HK-2 (cell line): ENCODE results near the gene SLC6A11.
A peak's percentile ranks its signal among the peaks of the same experiment; 100 is the strongest.

Experiments
- DNase-seq: peaks from one replicate; pipeline ENCODE4 v3.0.0-alpha.2; 2018; ENCODE audit not compliant: unreplicated experiment

SLC6A11 gene

DNA sequence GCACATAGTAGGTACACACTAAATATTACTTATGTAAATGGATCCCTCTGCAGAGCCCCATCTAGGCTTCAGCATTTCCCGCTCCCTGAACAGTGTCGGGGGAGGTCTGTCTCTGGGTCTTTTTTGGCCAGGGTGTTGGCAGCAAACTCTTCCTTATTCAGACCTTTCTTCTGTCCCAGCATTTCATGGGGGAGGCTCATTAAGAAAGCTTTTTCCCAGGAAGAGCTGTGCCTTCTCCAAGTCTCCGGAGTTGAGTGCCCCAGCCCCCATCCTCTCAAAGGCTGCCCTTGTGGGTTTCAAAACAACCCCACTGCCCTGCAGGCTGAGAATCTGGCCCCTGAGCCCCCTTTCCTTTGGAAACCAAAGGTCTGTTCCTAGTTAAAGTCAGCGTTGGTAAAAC, 25.1 kb downstream of the SLC6A11 start:
- no peak for DNase-seq

DNA sequence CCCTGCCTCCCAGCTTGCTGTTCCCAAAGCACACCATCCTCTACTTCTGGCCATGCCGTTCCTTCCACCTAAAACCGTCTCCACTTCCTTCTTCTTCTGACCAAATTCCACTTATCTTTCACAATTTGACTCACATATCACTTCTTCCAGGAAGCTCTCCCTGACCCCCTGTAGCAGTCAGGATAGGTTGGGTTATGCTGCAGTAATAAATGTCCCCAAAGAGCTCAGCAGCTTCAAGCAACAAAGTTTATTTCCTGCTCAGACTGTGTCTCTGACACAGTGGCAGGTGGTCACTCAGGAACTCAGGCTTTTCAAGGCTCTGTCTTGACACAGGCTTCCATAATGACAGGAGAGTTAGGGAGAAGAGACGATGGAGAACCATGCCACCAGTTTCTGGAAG, 27.4 kb downstream of the SLC6A11 start:
- DNase-seq, result no peak

DNA sequence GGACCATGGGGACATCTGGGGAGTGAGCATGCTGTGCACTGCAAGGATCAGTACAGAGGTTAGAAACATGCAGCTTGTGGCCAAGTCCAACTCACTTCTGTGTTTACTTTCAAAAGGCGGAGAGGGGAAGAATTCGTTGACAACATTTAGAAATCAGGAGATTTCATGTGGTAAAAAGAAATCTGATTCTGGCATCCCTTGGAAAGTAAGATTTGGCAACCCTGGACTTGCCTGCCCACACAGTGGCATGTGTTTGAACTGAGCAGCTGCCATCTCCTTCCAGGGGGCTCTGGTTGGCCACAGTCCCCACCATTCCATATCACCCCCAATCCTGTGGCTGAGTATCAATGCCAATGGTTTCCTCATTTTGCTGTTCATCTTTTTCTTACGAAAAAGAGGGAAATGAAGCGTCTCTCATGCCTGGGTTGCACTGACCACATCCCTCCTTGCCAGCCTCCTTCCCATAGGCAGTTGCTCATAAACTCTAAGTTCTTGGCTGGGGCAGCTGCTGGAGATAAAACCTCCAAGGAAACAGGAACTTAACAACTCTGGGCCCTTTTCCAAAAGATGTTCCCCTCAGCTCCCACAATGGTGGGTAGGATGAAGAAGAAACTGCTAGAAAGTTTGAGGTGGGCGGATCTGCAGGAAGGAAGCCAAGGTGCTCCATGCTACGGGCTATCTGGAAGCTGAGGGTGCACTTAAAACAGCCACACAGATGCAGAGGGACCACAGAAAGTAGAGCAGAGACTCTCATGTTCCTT, 29.2 kb downstream of the SLC6A11 start:
- no peak for DNase-seq

DNA sequence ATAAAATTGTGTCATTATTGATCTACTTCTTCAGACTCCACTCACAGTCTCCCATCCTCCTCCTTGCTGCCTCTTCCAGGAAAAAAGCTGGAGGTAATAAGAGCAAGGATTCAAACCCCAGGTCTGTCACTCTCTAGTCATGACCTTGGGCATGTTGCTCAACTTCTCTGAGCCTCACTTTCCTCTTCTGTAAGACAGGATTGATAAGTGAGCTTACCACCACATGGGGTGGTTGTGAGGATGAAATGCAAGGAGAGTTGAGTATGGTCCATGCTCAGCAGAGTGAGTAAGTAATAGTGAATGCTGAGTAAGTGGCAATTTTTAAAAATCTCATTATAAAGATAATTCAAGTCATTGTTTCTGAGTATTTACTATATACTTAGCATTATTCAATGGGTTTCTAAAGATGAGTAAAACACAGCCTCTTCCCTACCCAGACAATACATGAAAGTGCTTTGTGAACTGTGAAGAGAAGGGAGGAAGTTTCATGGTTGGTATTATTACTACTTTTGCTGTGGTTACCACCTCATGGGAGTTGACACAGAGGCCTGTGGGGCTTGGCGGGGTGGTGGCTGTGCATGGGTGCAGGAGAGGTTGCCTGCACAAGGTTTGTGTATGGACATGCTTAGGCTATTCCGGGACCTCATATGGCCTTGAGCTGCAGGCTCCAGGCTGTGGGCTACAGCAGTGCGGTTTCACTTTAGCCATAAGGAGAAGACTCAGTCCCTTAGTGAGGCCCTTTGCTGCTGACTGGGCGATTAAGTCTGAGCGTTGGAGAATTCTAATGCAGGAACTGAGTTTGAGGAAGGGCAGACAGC, 30.0 kb downstream of the SLC6A11 start:
- DNase-seq, result no peak

DNA sequence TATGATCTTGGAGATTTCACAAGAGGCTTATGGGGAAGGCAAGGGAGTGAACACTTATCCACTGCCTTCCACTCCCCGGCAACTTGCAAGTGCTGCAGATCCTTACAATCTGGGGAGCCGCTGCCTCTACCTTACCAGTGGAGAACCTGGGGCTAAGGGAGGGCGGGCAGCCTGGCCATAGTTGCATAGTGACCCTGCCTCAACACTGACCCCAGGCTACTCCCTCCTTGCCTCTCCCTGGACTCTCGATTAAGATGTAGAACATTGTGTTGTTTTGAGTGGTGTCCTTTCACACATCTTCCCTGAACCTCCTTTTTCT, 30.6 kb downstream of the SLC6A11 start:
- no peak for DNase-seq

DNA sequence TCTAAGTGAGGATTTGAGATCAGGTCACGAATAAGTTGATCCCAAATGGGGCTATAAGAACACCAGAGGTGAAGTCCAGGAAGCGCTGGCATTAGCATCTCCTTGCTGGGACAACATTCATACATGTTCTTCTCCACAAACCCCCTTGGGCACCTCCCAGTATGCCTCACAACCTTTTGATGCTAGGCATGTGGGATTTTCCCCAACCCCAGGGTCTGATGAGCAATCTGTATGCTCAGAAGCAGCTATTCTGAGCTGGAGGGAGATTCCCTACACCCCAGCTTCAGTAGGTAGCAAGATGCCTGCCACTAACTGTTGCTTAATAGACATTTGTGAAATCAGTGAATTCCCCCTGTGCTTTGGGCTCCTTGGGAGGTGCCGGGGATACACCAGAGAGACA, 32.2 kb downstream of the SLC6A11 start:
- DNase-seq, result peak; percentile 1

DNA sequence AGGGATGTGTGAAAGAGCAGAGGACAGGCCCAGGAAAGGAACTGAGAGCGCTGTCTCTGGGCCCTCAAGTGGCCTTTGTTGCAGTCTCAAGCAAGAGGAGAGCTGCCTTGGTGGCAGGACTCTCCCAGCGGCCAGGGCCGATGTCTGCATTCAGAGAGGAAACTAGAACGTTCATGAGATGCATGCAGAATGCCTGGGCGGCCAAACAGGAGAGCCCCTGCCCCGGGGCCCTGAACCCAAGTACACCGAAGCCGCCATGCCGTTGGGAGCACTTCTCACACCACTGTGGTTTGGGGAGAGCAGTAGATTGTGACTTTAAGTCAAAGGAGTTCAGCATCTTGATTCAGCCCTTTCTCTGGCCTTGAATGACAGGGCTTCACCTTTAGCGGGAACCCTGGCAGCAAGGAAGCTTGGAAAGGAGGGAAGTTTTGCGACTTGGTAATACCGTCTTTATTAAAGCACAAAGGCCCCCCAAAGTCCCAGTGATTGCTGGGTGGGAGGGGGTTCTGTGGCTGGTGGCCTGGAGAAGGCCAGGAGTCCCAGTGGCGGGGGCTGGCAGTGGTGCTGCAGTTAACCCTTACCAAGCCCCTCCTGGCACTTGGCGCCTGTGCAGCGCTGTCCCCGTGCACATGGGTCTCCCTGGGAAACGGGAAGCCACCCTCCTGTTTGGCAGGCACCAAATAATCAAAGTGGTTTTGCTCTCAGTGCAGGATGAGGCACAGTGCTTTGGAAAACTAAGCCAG, 36.2 kb downstream of the SLC6A11 start:
- no peak for DNase-seq

DNA sequence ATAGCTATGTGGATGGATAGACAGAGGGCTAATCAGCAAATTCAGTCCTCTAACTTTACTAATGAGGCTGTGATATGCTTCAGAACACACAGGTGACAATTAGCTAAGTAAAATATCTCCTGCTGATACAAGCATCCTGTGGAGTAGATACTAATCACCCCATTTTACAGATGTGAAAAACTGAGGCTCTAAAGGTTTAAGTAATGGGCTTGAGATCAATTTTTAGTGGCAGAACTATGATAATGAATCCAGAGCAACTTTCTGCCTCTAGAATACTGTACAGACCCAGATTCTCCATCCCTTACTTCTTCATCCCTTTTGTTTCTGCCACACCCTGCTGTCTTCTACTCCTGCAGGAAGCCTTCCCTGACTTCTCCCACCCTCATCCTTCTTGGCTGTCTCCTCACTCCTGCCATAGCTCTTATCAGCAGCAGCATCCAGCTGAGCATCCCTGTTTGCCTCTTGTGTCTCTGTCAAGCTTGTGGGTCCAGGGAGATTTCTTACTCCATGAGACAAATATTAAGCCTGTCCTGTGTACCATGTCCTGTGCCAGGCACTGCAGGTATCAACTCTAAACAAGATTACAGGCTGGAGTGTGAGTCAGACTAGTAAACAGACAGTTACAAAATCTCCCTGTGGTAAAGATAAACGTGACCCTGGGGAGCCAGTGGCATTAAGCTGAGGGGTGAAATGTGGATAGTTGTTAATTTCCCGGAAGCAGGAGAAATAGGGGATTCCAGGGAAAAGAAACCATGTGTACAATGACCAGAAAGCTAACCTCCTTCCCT, 39.2 kb downstream of the SLC6A11 start:
- no peak for DNase-seq

DNA sequence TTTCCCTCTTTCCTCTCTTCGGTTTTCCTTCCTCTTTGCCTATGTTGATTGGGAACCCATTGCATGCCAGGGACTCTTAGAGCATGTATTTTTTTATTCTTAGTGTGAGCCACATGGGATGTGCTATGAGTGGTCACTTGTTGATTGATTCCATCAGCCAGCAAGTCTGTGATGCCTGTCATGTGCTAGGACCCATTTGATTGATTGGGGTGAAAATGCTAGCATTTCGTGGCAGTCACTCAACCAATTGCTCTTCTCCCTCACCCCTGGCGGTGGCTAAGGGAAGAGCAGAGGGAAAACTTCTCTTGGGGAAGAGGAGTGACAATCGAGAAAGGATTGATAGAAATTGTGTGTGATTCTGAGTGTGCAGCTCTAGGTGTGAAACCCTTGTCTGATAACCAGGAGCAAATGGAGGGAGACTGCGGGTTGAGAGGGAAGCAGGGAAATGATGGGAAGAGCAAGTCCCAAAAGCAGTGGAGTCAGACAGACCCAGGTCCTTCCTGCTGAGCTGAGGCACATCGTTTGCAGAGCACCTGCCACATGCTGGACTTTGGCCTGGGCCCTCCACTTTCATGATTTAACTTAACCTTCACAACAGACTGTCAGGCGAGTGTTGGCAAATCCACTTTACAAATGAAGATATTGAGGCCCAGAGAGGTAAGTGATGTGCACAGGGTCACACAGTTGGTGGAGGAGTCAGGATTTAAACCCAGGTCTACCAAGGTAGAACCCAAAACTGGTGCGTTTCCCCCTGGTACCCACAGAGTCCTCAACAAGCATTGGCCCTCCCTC, 40.0 kb downstream of the SLC6A11 start:
- DNase-seq, result no peak

DNA sequence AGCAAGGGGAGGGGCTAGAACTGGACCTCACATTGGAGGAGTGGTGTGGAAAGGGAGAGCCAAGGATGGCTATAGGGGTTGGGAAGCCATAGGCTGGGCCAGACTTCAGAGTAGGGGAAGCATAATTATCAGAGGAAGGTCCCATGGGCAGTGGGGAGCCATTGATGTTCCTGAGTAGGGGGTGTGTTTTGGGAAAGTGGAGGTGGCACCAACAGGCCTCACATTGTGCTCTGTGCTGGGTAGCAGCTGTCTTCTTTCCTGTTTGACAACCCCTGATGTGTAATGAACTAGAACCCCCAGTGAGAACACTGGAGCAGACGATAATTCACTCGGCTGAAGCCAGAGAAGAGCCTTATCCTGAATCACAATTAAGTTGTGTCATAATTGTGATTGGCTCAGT, 41.2 kb downstream of the SLC6A11 start:
- no peak for DNase-seq

DNA sequence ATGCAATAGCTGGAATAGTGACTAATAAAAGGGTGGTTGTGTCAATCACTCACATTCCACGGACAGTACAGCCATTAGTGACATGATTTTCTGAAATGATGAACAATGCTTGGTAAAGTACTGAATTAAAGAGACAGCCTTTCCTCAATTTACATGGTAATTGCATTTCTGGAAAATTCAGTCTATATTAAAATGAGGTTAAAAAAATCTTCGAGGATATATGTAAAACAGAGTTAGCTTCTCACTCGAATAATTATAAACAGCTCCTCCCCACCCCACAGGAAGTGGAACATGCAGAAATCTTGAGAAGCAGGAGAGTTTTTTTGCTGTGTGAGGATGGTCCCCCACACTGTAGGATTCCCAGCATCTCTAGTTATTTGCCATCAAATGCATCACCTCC, 42.1 kb downstream of the SLC6A11 start:
- no peak for DNase-seq

DNA sequence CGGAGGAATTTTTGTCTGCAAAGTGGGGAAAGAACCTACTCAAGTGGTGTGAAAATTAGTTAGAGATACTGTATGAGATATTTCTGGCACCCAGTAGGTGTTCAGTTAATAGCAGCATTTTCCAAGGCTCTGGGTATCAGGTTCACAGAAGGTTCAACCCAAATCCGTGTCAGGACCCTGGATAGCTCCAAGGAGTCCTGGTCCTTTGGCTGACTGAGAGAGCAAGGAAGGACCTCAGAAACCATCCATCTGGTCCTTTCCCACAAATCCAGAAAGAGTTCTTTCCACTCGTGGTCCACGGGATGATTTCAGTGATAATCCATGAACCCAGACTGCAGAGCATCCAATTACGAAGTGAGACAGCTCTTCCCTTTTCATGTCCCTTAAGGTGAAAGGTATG, 51.4 kb downstream of the SLC6A11 start:
- DNase-seq, result no peak

DNA sequence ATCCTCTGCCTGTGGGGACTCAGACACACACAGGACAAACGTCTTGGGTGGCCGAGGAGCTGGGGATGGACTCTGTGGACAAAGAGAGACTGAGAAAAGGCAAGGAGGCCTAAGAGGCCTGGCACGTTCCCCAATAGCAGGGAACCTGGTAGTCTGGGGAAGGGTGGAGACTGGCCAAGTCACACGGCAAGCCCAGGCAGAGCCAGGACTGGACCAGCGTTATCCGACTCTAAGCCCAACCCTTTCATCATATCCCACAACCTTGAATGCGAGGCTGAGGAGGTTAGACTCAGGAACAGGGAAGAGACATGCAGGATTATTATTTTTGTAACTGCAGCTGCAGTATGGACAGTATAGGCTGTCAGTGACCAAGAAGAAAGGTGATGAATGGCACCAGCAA, 53.4 kb downstream of the SLC6A11 start:
- no peak for DNase-seq

DNA sequence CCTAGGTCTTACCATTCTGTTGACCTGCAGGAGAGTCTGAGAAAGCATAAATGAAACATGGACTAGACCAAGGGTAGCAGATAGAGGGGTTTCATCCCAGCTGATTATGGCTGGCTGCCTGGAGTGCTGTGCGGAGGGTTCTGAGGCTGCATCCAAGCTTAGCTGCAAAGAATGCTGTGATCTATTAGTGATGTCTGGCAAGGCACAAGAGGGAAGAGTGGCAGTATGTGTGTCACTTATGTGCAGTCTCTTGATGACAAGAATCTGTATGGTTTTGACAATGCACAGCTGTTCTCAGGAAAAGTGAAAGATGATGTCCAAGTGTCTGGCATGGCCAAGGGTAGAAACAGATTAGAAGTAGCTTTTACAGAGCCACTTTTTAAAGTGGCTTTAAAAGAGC, 54.3 kb downstream of the SLC6A11 start:
- no peak for DNase-seq

DNA sequence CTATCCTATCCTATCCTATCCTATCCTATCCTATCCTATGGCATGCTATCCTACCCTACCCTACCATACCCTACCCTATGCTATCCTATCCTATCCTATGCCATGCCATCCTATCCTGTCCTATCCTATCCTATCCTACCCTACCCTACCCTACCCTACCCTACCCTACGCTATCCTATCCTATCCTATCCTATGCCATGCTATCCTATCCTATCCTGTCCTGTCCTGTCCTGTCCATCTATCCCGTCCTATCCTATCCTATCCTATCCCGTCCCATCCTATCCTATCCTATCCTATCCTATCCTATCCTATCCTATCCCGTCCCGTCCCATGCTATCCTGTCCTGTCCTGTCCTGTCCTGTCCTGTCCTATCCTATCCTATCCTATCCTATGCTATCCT, 57.4 kb downstream of the SLC6A11 start:
- DNase-seq, result no peak

DNA sequence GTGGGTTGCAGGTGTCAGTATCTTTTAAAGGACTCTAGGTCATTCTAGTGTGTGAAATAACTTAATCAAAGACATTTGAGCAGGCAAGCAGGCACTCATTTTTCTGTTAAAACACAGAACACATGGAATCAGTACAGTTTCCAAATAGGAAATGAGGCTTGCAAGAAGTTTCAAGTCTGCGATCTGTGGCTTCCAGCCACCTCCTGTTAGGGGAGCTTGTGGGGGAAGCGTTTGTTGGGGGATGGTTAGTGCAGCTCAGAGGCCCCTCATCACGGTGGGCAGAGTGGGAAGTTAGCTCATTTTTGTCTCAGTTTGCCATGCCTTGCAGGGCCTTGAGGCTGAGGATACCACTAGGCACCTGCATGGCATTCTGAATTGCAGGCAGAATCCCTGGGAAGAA, 59.9 kb downstream of the SLC6A11 start:
- DNase-seq, result no peak

DNA sequence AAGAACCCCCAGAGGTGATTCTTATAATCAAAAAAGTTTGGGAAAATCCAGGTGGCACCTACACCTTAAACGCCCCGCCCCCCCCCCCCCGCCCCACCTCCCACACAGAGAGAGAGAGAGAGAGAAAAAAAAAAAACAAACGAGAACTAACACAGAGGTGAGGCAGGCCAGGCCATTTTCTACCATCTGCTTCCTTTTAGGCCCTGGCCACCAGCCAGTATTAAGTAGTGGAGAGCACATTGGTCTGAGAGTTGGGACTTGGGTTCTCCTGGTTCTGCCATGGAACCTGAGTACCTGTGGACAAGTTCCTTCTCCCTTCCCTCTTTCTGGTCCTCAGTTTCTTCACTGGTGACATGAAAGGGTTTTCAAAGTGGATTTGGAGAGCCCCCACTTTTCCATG, 60.6 kb downstream of the SLC6A11 start:
- no peak for DNase-seq

DNA sequence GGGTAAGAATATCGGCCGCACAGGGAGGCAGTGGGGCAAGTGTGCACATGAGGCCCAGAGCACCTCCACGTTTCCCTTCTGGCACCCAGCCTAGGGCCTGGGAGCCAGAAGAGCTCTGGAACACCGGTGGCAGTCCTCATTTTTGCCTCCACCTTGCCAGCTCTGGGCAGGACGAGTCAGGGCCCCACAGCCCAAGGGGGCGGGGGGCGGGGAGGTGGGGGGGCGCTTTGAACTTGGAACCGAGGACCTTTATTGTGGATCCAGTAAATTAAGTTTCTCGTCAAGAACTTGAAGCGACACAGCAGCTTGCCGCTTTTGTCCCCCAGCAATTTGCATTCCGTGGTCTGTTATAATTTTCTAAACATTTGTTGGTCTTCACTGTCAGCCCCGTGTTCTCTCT, 66.8 kb downstream of the SLC6A11 start:
- no peak for DNase-seq

DNA sequence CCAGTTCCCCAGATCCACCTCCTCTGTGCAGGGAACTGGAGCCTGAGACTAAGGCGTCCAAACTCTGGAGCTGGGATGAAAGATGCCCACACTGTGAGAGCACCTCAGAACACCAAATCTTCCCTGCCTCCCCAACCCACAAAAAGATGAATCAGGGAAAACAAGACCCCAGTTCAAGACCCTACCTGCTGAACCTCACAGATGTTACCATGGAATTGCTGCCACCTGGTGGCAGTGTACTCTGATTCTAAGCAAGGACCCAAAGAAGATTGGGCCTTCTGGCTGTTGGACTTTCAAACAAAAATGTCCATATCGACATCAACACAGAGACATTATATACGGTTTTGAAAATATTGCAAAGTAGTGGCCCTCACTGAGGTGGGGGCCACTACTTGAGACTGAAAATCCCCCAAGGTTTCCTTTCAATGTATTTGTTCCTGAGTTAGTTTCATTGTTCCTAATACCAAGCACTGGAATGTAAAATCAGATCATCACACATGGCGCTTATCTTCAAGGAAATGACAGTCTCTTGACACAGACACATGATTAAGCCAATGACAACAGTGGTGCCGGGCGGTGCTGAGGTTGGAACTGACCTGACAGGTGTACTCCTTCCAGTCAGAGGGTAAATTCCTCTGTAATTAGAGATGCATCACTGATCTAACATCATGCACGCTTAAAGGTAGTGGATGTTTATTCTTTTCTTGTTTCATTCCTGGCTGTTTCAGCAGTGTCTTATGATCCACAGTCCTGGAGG, 67.6 kb downstream of the SLC6A11 start:
- DNase-seq, result no peak

DNA sequence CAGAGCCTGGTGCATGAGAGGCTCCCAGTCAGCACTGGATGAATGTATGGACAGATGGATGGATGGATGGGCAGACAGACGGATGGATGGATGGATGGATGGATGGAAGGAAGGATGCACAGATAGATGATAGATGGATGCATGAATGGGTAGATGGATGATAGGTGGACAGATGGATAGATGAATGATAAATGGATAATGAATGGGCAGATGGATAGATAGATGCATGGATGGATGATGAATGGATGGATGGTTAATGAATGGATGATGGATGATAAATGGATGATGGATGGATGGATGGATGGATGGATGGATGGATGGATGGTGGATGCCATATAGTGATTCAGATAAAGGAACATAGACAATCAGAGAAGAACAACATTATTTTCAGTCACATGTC, 71.0 kb downstream of the SLC6A11 start:
- no peak for DNase-seq
